Endodermal cell (in vitro differentiated cells): ENCODE measurements around the gene AGAP3. TPM values are rescaled to one million over a fixed set of nuclear protein-coding genes. Genes with fewer than 3 reads are reported as not detected.

ENCODE experiments used
- DNase-seq: peaks from one replicate; pipeline ENCODE4 v3.0.0-alpha.2; 2017
- H3K27ac ChIP-seq: 2 replicates; pipeline ENCODE4 v1.5.1; 2013; ENCODE audit warnings: mild to moderate bottlenecking, low read depth, low read length, moderate library complexity
- H3K27me3 ChIP-seq: 2 replicates; pipeline ENCODE4 v1.6.1; 2013; ENCODE audit warnings: mild to moderate bottlenecking, low read length, moderate library complexity; ENCODE audit not compliant: insufficient read depth, control insufficient read depth, poor library complexity, severe bottlenecking
- H3K36me3 ChIP-seq: 2 replicates; pipeline ENCODE4 v1.7.0; 2013; ENCODE audit warnings: mild to moderate bottlenecking, low read length, moderate library complexity; ENCODE audit not compliant: control insufficient read depth, insufficient read depth
- H3K4me1 ChIP-seq: one replicate; pipeline ENCODE4 v1.7.0; 2013; ENCODE audit warnings: low read length; ENCODE audit not compliant: control insufficient read depth, insufficient read depth
- H3K4me3 ChIP-seq: 2 replicates; pipeline ENCODE4 v1.5.1; 2013; ENCODE audit warnings: mild to moderate bottlenecking, low read length, moderate library complexity
- H3K9ac ChIP-seq: 2 replicates; pipeline ENCODE4 v1.6.1; 2013; ENCODE audit warnings: mild to moderate bottlenecking, low read length, moderate library complexity; ENCODE audit not compliant: poor library complexity, severe bottlenecking; ENCODE audit errors: extremely low read depth
- H3K9me3 ChIP-seq: 2 replicates; pipeline ENCODE4 v1.6.1; 2013; ENCODE audit warnings: mild to moderate bottlenecking, low read length, moderate library complexity; ENCODE audit not compliant: control insufficient read depth
- H3K27ac Mint-ChIP-seq: 2 replicates; pipeline ENCODE4 v1.8.0; 2020; ENCODE audit warnings: mixed read lengths
- H3K27me3 Mint-ChIP-seq: 2 replicates; pipeline ENCODE4 v1.8.0; 2021; ENCODE audit warnings: mild to moderate bottlenecking, mixed read lengths; ENCODE audit not compliant: insufficient read depth
- H3K36me3 Mint-ChIP-seq: 2 replicates; pipeline ENCODE4 v1.8.0; 2020; ENCODE audit warnings: low read depth, mixed read lengths
- H3K4me1 Mint-ChIP-seq: 2 replicates; pipeline ENCODE4 v1.8.0; 2020; ENCODE audit warnings: mixed read lengths
- H3K4me3 Mint-ChIP-seq: 2 replicates; pipeline ENCODE4 v1.8.0; 2020; ENCODE audit warnings: mild to moderate bottlenecking, moderate library complexity, mixed read lengths
- H3K9me3 Mint-ChIP-seq: 2 replicates; pipeline ENCODE4 v1.8.0; 2020; ENCODE audit warnings: mild to moderate bottlenecking, mixed read lengths
- whole genome bisulfite sequencing, 2 experiments: methylation state at CpG; one replicate each; pipeline versions ENCODE4 v1.1.5 to v1.1.7; 2013; ENCODE audit warnings: missing lambda C conversion rate in 2 of 2, mixed read lengths in 1 of 2; ENCODE audit not compliant: insufficient coverage in 1 of 2, insufficient read length in 1 of 2; 5-methylcytosine and 5-hydroxymethylcytosine counted together
- total RNA-seq, 2 donors: library from RNA; stranded (reverse); fragmentation: NEBNext Ultra II Directional in 1 of 2; extraction: Animal tissue kit (Norgen Biotek cat#: 25700) in 1 of 2; gene quantifications; 2 replicates in 1 of 2; 3 replicates in 1 of 2; pipeline ENCODE4 v1.2.1, GENCODE V29; 2021
- TF ChIP-seq, protein P1 (sequence below): fragments of 200-600 bp; sonication (generic); conservative IDR thresholded peaks from 2 replicates; pipeline ENCODE4 v1.5.0; 2021; ENCODE audit warnings: antibody characterized with exemption, mild to moderate bottlenecking

Gene AGAP3
- total RNA-seq, 2 donors from 2014 or later = 113 to 116 TPM

GRCh38 chr7:151135866-151136843 lies 49.9 kb downstream of the AGAP3 start:
- H3K4me1 Mint-ChIP-seq = peaks cover 18% of the 10 kb centered on the region
- H3K9me3 ChIP-seq = no peaks in the 10 kb centered on the region
- no peak overlapping the region for H3K27ac Mint-ChIP-seq
- H3K4me3 ChIP-seq = no peak overlapping the region
- 95 to 99% methylated on average over 24 to 33 of the region's 33 CpGs for WGBS, 2 experiments
- no peaks in the 10 kb centered on the region for H3K9me3 Mint-ChIP-seq
- no peak overlapping the region for H3K4me3 Mint-ChIP-seq
- H3K9ac ChIP-seq = no peak overlapping the region
- no peak overlapping the region for H3K27ac ChIP-seq
- H3K27me3 ChIP-seq = no peaks in the 10 kb centered on the region
- DNase-seq = no peak
- TF ChIP-seq, protein P1, sequence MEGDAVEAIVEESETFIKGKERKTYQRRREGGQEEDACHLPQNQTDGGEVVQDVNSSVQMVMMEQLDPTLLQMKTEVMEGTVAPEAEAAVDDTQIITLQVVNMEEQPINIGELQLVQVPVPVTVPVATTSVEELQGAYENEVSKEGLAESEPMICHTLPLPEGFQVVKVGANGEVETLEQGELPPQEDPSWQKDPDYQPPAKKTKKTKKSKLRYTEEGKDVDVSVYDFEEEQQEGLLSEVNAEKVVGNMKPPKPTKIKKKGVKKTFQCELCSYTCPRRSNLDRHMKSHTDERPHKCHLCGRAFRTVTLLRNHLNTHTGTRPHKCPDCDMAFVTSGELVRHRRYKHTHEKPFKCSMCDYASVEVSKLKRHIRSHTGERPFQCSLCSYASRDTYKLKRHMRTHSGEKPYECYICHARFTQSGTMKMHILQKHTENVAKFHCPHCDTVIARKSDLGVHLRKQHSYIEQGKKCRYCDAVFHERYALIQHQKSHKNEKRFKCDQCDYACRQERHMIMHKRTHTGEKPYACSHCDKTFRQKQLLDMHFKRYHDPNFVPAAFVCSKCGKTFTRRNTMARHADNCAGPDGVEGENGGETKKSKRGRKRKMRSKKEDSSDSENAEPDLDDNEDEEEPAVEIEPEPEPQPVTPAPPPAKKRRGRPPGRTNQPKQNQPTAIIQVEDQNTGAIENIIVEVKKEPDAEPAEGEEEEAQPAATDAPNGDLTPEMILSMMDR = no peak
- H3K27me3 Mint-ChIP-seq = no peaks in the 10 kb centered on the region
- H3K4me1 ChIP-seq = no peaks in the 10 kb centered on the region
- peaks cover 43% of the 10 kb centered on the region for H3K36me3 Mint-ChIP-seq
- peaks cover 52% of the 10 kb centered on the region for H3K36me3 ChIP-seq

GRCh38 chr7:151137076-151137675 lies 50.9 kb downstream of the AGAP3 start:
- TF ChIP-seq, protein P1 = peak; percentile 15
- H3K9ac ChIP-seq = no peak overlapping the region
- H3K4me1 ChIP-seq = no peaks in the 10 kb centered on the region
- H3K36me3 ChIP-seq = peaks cover 47% of the 10 kb centered on the region
- no peak overlapping the region for H3K4me3 ChIP-seq
- no peaks in the 10 kb centered on the region for H3K27me3 ChIP-seq
- 82 to 83% methylated on average over 14 to 22 of the region's 22 CpGs for WGBS, 2 experiments
- H3K27me3 Mint-ChIP-seq = no peaks in the 10 kb centered on the region
- peaks cover 47% of the 10 kb centered on the region for H3K36me3 Mint-ChIP-seq
- H3K9me3 Mint-ChIP-seq = no peaks in the 10 kb centered on the region
- DNase-seq = peak; percentile 80
- H3K4me1 Mint-ChIP-seq = peaks cover 24% of the 10 kb centered on the region
- no peak overlapping the region for H3K4me3 Mint-ChIP-seq
- no peak overlapping the region for H3K27ac ChIP-seq
- H3K9me3 ChIP-seq = no peaks in the 10 kb centered on the region
- no peak overlapping the region for H3K27ac Mint-ChIP-seq

DNA sequence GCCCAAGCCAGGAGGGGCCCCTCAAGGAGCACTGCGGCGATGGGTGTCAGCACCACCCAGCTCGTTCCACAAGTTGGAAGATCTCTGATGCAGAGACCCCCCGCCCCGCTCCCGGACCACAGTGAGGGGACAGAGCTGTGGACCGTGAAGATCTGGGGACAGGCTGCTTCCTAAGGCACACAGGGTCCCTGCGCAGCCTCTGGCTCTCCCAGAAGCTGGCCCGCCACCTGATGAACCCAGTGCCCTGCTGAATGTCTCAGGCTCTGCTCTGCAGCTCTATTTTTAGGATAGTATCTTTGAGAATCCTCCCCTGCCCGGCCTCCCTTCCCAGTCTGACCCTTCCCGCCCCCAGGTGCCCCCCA lies 51.5 kb downstream of the AGAP3 start:
- H3K4me3 Mint-ChIP-seq = no peak overlapping the region
- Histone ChIP-seq H3K9ac (no peak overlapping the region), H3K4me1 (no peaks in the 10 kb centered on the region), H3K4me3 (no peak overlapping the region), H3K27ac (no peak overlapping the region), H3K27me3 (no peaks in the 10 kb centered on the region), H3K36me3 (peaks cover 41% of the 10 kb centered on the region), H3K9me3 (no peaks in the 10 kb centered on the region)
- peaks cover 29% of the 10 kb centered on the region for H3K4me1 Mint-ChIP-seq
- WGBS, 2 experiments = 86 to 93% methylated on average over 9 to 11 of the region's 11 CpGs
- H3K36me3 Mint-ChIP-seq = peaks cover 48% of the 10 kb centered on the region
- H3K27me3 Mint-ChIP-seq = no peaks in the 10 kb centered on the region
- H3K9me3 Mint-ChIP-seq = no peaks in the 10 kb centered on the region
- TF ChIP-seq, protein P1 = no peak
- no peak for DNase-seq
- no peak overlapping the region for H3K27ac Mint-ChIP-seq
